Osteoblast (primary cell): ENCODE results near the gene ADCY2. TPM values are rescaled to one million over a fixed set of nuclear protein-coding genes. Genes with fewer than 3 reads are reported as not detected.

Source experiments
- DNase-seq: peaks from one replicate; pipeline ENCODE4 v3.0.0; 2011; ENCODE audit warnings: low spot score, mixed read lengths; ENCODE audit not compliant: insufficient read length; ENCODE audit errors: missing footprints
- H2AFZ ChIP-seq: 2 replicates; pipeline ENCODE4 v1.6.0; 2011; ENCODE audit warnings: mild to moderate bottlenecking, low read length
- H3K27ac ChIP-seq: 2 replicates; pipeline ENCODE4 v1.5.1; 2011; ENCODE audit warnings: mild to moderate bottlenecking, low read depth, low read length, moderate library complexity
- H3K27me3 ChIP-seq: 2 replicates; pipeline ENCODE4 v1.6.0; 2012; ENCODE audit warnings: mild to moderate bottlenecking, control low read depth, inconsistent platforms, low read length, moderate library complexity; ENCODE audit not compliant: insufficient read depth
- H3K36me3 ChIP-seq: 2 replicates; pipeline ENCODE4 v1.5.1; 2011; ENCODE audit warnings: mild to moderate bottlenecking, low read length, control low read depth, moderate library complexity; ENCODE audit not compliant: insufficient read depth
- H3K4me1 ChIP-seq: 2 replicates; pipeline ENCODE4 v1.5.1; 2011; ENCODE audit warnings: mild to moderate bottlenecking, low read length, control low read depth, moderate library complexity; ENCODE audit not compliant: insufficient read depth
- H3K4me2 ChIP-seq: 2 replicates; pipeline ENCODE4 v1.6.0; 2011; ENCODE audit warnings: mild to moderate bottlenecking, low read length; ENCODE audit not compliant: insufficient read depth
- H3K4me3 ChIP-seq: fragments of 200-600 bp; sonication (generic); 3 replicates; pipeline ENCODE4 v1.5.1; 2012; ENCODE audit warnings: mild to moderate bottlenecking, low read length, inconsistent platforms; ENCODE audit not compliant: insufficient read depth
- H3K79me2 ChIP-seq: 2 replicates; pipeline ENCODE4 v1.6.0; 2012; ENCODE audit warnings: mild to moderate bottlenecking, low read length, control low read depth, inconsistent platforms; ENCODE audit not compliant: insufficient read depth
- H3K9me3 ChIP-seq: 2 replicates; pipeline ENCODE4 v1.5.1; 2011; ENCODE audit warnings: low read depth, low read length, control low read depth
- H4K20me1 ChIP-seq: 2 replicates; pipeline ENCODE4 v1.6.0; 2012; ENCODE audit warnings: mild to moderate bottlenecking, low read length, control low read depth; ENCODE audit not compliant: insufficient read depth
- CTCF ChIP-seq: IDR thresholded peaks from 2 replicates; pipeline ENCODE4 v1.5.1; 2011; ENCODE audit warnings: mild to moderate bottlenecking, low read depth, low read length, moderate library complexity; ENCODE audit errors: extremely low read depth
- total RNA-seq: library from RNA; depleted of rRNA; stranded (reverse); fragments of >200 nt; gene quantifications from 2 replicates; pipeline ENCODE4 v1.2.3, GENCODE V29; 2012

The ADCY2 gene
- total RNA-seq, 1 donor = under 0.01 TPM

- Histone ChIP-seq H4K20me1 (no peaks in the 10 kb centered on the region), H3K27me3 (no peaks in the 10 kb centered on the region), H3K4me3 (no peak overlapping the region), H3K36me3 (no peaks in the 10 kb centered on the region), H3K9me3 (peaks cover 6% of the 10 kb centered on the region), H3K27ac (no peak overlapping the region), H3K4me2 (no peak overlapping the region), H2AFZ (no peak overlapping the region), H3K4me1 (no peaks in the 10 kb centered on the region), H3K79me2 (no peaks in the 10 kb centered on the region)
- no peak for DNase-seq
- no peak for TF ChIP-seq CTCF
These were observed 145.0 kb downstream of the ADCY2 start for GRCh38 chr5:7540736-7541485.

DNA sequence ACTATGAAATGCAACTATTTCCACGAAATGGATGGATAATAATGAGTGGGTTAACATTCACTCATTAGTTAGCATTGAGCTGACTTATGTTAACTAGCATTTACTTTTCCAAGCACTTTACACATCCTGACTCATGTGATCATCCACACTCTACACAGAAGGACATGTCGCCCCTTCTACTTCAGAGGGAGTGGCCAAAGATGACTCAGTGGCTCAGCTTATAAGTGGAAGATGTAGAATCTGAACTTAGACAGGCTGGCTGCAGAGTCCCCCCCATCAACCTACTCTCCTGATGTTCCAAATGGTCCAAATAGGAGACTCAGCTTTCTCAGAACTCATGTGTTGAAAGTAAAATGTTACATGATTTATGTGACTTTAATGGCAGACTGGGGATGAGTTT lies 146.0 kb downstream of the ADCY2 start:
- Histone ChIP-seq H3K9me3 (peaks cover 6% of the 10 kb centered on the region), H3K4me1 (no peaks in the 10 kb centered on the region), H3K27ac (no peak overlapping the region), H2AFZ (no peak overlapping the region), H3K79me2 (no peaks in the 10 kb centered on the region), H3K4me2 (no peak overlapping the region), H3K4me3 (no peak overlapping the region), H3K27me3 (no peaks in the 10 kb centered on the region), H3K36me3 (no peaks in the 10 kb centered on the region), H4K20me1 (no peaks in the 10 kb centered on the region)
- no peak for TF ChIP-seq CTCF
- DNase-seq = no peak

DNA sequence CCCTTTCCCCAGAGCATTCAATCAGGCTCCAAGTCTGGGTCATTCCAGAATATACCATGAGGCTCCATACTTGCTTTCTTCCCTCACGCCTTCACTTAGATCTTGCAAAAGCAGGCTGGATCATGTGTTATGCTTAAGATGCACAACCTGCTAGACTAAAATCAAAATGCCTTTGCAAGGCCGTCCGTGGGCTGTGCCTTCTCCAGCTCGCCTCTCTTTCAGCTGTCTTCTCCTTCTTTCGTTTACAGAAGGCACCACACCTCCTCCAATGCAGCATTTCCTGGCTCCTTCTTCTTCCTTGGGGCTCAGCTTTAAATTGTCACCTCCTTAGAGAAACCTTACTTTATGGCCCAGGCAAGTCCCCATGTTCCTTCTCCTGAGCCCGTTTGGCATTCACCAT lies 150.6 kb downstream of the ADCY2 start:
- TF ChIP-seq CTCF = no peak
- no peak overlapping the region for H3K4me2 ChIP-seq
- H3K9me3 ChIP-seq = no peaks in the 10 kb centered on the region
- no peak overlapping the region for H3K4me3 ChIP-seq
- no peaks in the 10 kb centered on the region for H4K20me1 ChIP-seq
- no peaks in the 10 kb centered on the region for H3K27me3 ChIP-seq
- H3K36me3 ChIP-seq = no peaks in the 10 kb centered on the region
- no peaks in the 10 kb centered on the region for H3K79me2 ChIP-seq
- no peaks in the 10 kb centered on the region for H3K4me1 ChIP-seq
- H3K27ac ChIP-seq = no peak overlapping the region
- H2AFZ ChIP-seq = no peak overlapping the region
- DNase-seq = no peak

- no peaks in the 10 kb centered on the region for H3K4me1 ChIP-seq
- no peak for TF ChIP-seq CTCF
- H3K27ac ChIP-seq = no peak overlapping the region
- H3K36me3 ChIP-seq = no peaks in the 10 kb centered on the region
- H2AFZ ChIP-seq = no peak overlapping the region
- H3K79me2 ChIP-seq = no peaks in the 10 kb centered on the region
- no peak overlapping the region for H3K4me3 ChIP-seq
- H3K27me3 ChIP-seq = no peaks in the 10 kb centered on the region
- H4K20me1 ChIP-seq = no peaks in the 10 kb centered on the region
- DNase-seq = no peak
- no peaks in the 10 kb centered on the region for H3K9me3 ChIP-seq
- no peak overlapping the region for H3K4me2 ChIP-seq
These were observed 152.7 kb downstream of the ADCY2 start for GRCh38 chr5:7548596-7548995.
